PC-9 (cell line): ENCODE results near the gene FBXO44.

Experiments
- EZH2 ChIP-seq: fragments of 200-600 bp; sonication (generic); IDR thresholded peaks from 2 replicates; pipeline ENCODE4 v1.8.0; 2017; ENCODE audit warnings: antibody characterized with exemption, low read depth
- TF ChIP-seq, protein P1 (sequence below): fragments of 200-600 bp; sonication (generic); conservative IDR thresholded peaks from 2 replicates; pipeline ENCODE4 v1.6.1; 2017; ENCODE audit warnings: mixed run types, antibody characterized with exemption, mild to moderate bottlenecking, moderate library complexity

DNA sequence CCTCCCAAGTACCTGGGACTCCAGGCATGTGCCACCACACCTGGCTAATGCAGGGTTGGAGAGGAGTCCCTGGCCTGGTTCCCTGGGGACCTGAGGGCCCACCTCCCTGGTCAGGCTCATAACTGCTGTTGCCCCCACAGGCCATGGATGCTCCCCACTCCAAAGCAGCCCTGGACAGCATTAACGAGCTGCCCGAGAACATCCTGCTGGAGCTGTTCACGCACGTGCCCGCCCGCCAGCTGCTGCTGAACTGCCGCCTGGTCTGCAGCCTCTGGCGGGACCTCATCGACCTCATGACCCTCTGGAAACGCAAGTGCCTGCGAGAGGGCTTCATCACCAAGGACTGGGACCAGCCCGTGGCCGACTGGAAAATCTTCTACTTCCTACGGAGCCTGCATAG is 13.8 kb downstream of the FBXO44 start:
- no peak for TF ChIP-seq EZH2
- TF ChIP-seq, protein P1, sequence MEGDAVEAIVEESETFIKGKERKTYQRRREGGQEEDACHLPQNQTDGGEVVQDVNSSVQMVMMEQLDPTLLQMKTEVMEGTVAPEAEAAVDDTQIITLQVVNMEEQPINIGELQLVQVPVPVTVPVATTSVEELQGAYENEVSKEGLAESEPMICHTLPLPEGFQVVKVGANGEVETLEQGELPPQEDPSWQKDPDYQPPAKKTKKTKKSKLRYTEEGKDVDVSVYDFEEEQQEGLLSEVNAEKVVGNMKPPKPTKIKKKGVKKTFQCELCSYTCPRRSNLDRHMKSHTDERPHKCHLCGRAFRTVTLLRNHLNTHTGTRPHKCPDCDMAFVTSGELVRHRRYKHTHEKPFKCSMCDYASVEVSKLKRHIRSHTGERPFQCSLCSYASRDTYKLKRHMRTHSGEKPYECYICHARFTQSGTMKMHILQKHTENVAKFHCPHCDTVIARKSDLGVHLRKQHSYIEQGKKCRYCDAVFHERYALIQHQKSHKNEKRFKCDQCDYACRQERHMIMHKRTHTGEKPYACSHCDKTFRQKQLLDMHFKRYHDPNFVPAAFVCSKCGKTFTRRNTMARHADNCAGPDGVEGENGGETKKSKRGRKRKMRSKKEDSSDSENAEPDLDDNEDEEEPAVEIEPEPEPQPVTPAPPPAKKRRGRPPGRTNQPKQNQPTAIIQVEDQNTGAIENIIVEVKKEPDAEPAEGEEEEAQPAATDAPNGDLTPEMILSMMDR, result no peak
